Brain microvascular endothelial cell (primary cell): ENCODE data around the gene SESTD1.

Source experiments
- DNase-seq: peaks from one replicate; pipeline ENCODE4 v3.0.0-alpha.2; 2020
- H3K27ac ChIP-seq: fragments of 250-450 bp; sonication (Bioruptor Pico); 2 replicates; pipeline ENCODE4 v1.5.1; 2020; ENCODE audit warnings: mild to moderate bottlenecking, moderate library complexity
- H3K27me3 ChIP-seq: fragments of 250-450 bp; sonication (Bioruptor Pico); replicated peaks from 2 replicates; pipeline ENCODE4 v1.5.1; 2020; ENCODE audit warnings: mild to moderate bottlenecking
- H3K36me3 ChIP-seq: fragments of 250-450 bp; sonication (Bioruptor Pico); replicated peaks from 2 replicates; pipeline ENCODE4 v1.5.1; 2020; ENCODE audit warnings: mild to moderate bottlenecking
- H3K4me3 ChIP-seq: 2 replicates; pipeline ENCODE4 v1.5.1; 2011; ENCODE audit warnings: low read depth, mild to moderate bottlenecking, control low read depth, low read length, moderate library complexity
- CTCF ChIP-seq: IDR thresholded peaks from 2 replicates; pipeline ENCODE4 v1.5.1; 2011; ENCODE audit warnings: low read depth, mild to moderate bottlenecking, moderate library complexity, low read length, control low read depth, inconsistent platforms; ENCODE audit errors: missing control alignments
- in situ Hi-C: cut with HindIII; loops from 2 replicates; pipeline ENCODE4 v1.10.0; 2017; ENCODE audit warnings: low sequenced_read_pairs, low pct_ligation_motif_present

Gene SESTD1

GRCh38 chr2:179123272-179123662 is 141.4 kb downstream of the SESTD1 start:
- in situ Hi-C loops = no loop called here
- no peak for TF ChIP-seq CTCF
- no peak overlapping the region for H3K27ac ChIP-seq
- no peak overlapping the region for H3K4me3 ChIP-seq
- no peak for DNase-seq
- H3K27me3 ChIP-seq = no peaks in the 10 kb centered on the region
- no peaks in the 10 kb centered on the region for H3K36me3 ChIP-seq

GRCh38 chr2:179107737-179108136 is 156.9 kb downstream of the SESTD1 start:
- peak; percentile 14 for DNase-seq

GRCh38 chr2:179106676-179107428 is 157.8 kb downstream of the SESTD1 start:
- peak; percentile 94 for DNase-seq
- no peak for TF ChIP-seq CTCF
- Histone ChIP-seq H3K27me3 (no peaks in the 10 kb centered on the region), H3K36me3 (peaks cover 3% of the 10 kb centered on the region), H3K27ac (no peak overlapping the region), H3K4me3 (no peak overlapping the region)
- in situ Hi-C loops = no loop called here

More at GRCh38 chr2:179107737-179108136, 156.9 kb downstream of the SESTD1 start:
- TF ChIP-seq CTCF = no peak
- Histone ChIP-seq H3K4me3 (no peak overlapping the region), H3K27ac (no peak overlapping the region), H3K36me3 (peaks cover 8% of the 10 kb centered on the region), H3K27me3 (no peaks in the 10 kb centered on the region)
- in situ Hi-C loops = no loop called here

- Histone ChIP-seq H3K27me3 (no peaks in the 10 kb centered on the region), H3K27ac (no peak overlapping the region), H3K4me3 (no peak overlapping the region), H3K36me3 (peaks cover 2% of the 10 kb centered on the region)
- no peak for DNase-seq
- in situ Hi-C loops = no loop called here
- no peak for TF ChIP-seq CTCF
These were observed 158.3 kb downstream of the SESTD1 start for GRCh38 chr2:179106342-179106675.

GRCh38 chr2:179104736-179105135 is 159.9 kb downstream of the SESTD1 start:
- peaks cover 1% of the 10 kb centered on the region for H3K36me3 ChIP-seq
- DNase-seq = peak; percentile 38

More at GRCh38 chr2:179104736-179105135, 159.9 kb downstream of the SESTD1 start:
- H3K4me3 ChIP-seq = no peak overlapping the region
- in situ Hi-C loops = no loop called here
- no peak for TF ChIP-seq CTCF
- H3K27ac ChIP-seq = peak overlapping the region; percentile 10
- no peaks in the 10 kb centered on the region for H3K27me3 ChIP-seq
